Neural progenitor cell (in vitro differentiated cells): ENCODE results near the gene PDCD11. TPM values are rescaled to one million over a fixed set of nuclear protein-coding genes. Genes with fewer than 3 reads are reported as not detected.

Experiments
- DNase-seq: peaks from one replicate; pipeline ENCODE4 v3.0.0-alpha.2; 2016; ENCODE audit warnings: low spot score
- H2AFZ ChIP-seq: fragments of 200-600 bp; sonication (generic); replicated peaks from 2 replicates; pipeline ENCODE4 v1.6.1; 2016; ENCODE audit warnings: antibody characterized with exemption
- H3F3A ChIP-seq: fragments of 200-600 bp; sonication (generic); 2 replicates; pipeline ENCODE4 v1.6.1; 2016; ENCODE audit warnings: antibody characterized with exemption, low read depth
- H3K27ac ChIP-seq: fragments of 200-600 bp; sonication (generic); 2 replicates; pipeline ENCODE4 v1.5.1; 2016; ENCODE audit warnings: mild to moderate bottlenecking
- H3K27me3 ChIP-seq: fragments of 200-600 bp; sonication (generic); 2 replicates; pipeline ENCODE4 v1.6.1; 2016; ENCODE audit warnings: mild to moderate bottlenecking, moderate library complexity
- H3K36me3 ChIP-seq: fragments of 200-600 bp; sonication (generic); 2 replicates; pipeline ENCODE4 v1.5.1; 2016
- H3K4me1 ChIP-seq: fragments of 200-600 bp; sonication (generic); 2 replicates; pipeline ENCODE4 v1.6.1; 2016; ENCODE audit warnings: mixed run types
- H3K4me2 ChIP-seq: fragments of 200-600 bp; sonication (generic); 2 replicates; pipeline ENCODE4 v1.6.1; 2016
- H3K4me3 ChIP-seq: fragments of 200-600 bp; sonication (generic); 2 replicates; pipeline ENCODE4 v1.5.1; 2016
- H3K79me2 ChIP-seq: fragments of 200-600 bp; sonication (generic); 2 replicates; pipeline ENCODE4 v1.6.1; 2016; ENCODE audit warnings: low read depth
- H3K9ac ChIP-seq: fragments of 200-600 bp; sonication (generic); 2 replicates; pipeline ENCODE4 v1.6.1; 2016
- H3K9me3 ChIP-seq: fragments of 200-600 bp; sonication (generic); 2 replicates; pipeline ENCODE4 v1.5.1; 2016; ENCODE audit warnings: low read depth
- H4K20me1 ChIP-seq: fragments of 200-600 bp; sonication (generic); 2 replicates; pipeline ENCODE4 v1.6.1; 2016; ENCODE audit warnings: low read depth
- H3K27ac Mint-ChIP-seq: 3 replicates; pipeline ENCODE4 v1.8.0; 2021; ENCODE audit warnings: mixed read lengths
- H3K27me3 Mint-ChIP-seq: 2 replicates; pipeline ENCODE4 v1.8.0; 2022; ENCODE audit warnings: low read depth, mild to moderate bottlenecking, inconsistent platforms, moderate library complexity, mixed read lengths; ENCODE audit not compliant: insufficient read depth
- H3K36me3 Mint-ChIP-seq: 3 replicates; pipeline ENCODE4 v1.8.0; 2021; ENCODE audit warnings: mixed read lengths
- H3K4me1 Mint-ChIP-seq: 3 replicates; pipeline ENCODE4 v1.8.0; 2021; ENCODE audit warnings: mixed read lengths
- H3K4me3 Mint-ChIP-seq: 3 replicates; pipeline ENCODE4 v1.8.0; 2021; ENCODE audit warnings: mild to moderate bottlenecking, moderate library complexity, mixed read lengths
- H3K9me3 Mint-ChIP-seq: 3 replicates; pipeline ENCODE4 v1.8.0; 2020; ENCODE audit warnings: mixed read lengths
- CTCF ChIP-seq: fragments of 200-600 bp; sonication (generic); IDR thresholded peaks from 2 replicates; pipeline ENCODE4 v1.5.1; 2017; ENCODE audit warnings: antibody characterized with exemption, mild to moderate bottlenecking
- EZH2 ChIP-seq: fragments of 200-600 bp; sonication (generic); IDR thresholded peaks from 2 replicates; pipeline ENCODE4 v1.6.1; 2017; ENCODE audit warnings: antibody characterized with exemption, mild to moderate bottlenecking, moderate library complexity
- EZH2phosphoT487 ChIP-seq: fragments of 200-600 bp; sonication (generic); IDR thresholded peaks from 2 replicates; pipeline ENCODE4 v1.6.1; 2017; ENCODE audit warnings: antibody characterized with exemption
- total RNA-seq: library from RNA; depleted of rRNA; stranded (reverse); fragments of >200 nt; gene quantifications from 2 replicates; pipeline ENCODE4 v1.2.3, GENCODE V29; 2015; ENCODE audit warnings: low replicate concordance

PDCD11 gene
- total RNA-seq, 1 donor from 2014 or later, result 42.8 TPM

- no peak overlapping the region for H3K4me3 Mint-ChIP-seq
- H3K4me2 ChIP-seq, result no peak overlapping the region
- H3K9me3 Mint-ChIP-seq, result no peaks in the 10 kb centered on the region
- H3K4me1 Mint-ChIP-seq, result peaks cover 13% of the 10 kb centered on the region
- no peaks in the 10 kb centered on the region for H3F3A ChIP-seq
- no peak for DNase-seq
- no peak overlapping the region for H3K9ac ChIP-seq
- H4K20me1 ChIP-seq, result no peaks in the 10 kb centered on the region
- no peak overlapping the region for H3K27ac ChIP-seq
- no peaks in the 10 kb centered on the region for H3K79me2 ChIP-seq
- H2AFZ ChIP-seq, result no peak overlapping the region
- no peak overlapping the region for H3K27ac Mint-ChIP-seq
- H3K36me3 Mint-ChIP-seq, result no peaks in the 10 kb centered on the region
- no peak for TF ChIP-seq EZH2
- H3K4me3 ChIP-seq, result no peak overlapping the region
- H3K9me3 ChIP-seq, result no peaks in the 10 kb centered on the region
- no peaks in the 10 kb centered on the region for H3K36me3 ChIP-seq
- peaks cover 4% of the 10 kb centered on the region for H3K4me1 ChIP-seq
- peaks cover 2% of the 10 kb centered on the region for H3K27me3 Mint-ChIP-seq
- no peaks in the 10 kb centered on the region for H3K27me3 ChIP-seq
Observed at GRCh38 chr10:103457896-103458583, 61.6 kb downstream of the PDCD11 start.

- Histone ChIP-seq H3K27ac (no peak within 1 kb of the TSS), H3K4me2 (peak within 1 kb of the TSS; percentile 47), H4K20me1 (no peaks in the 10 kb centered on the region), H2AFZ (peak within 1 kb of the TSS; percentile 58), H3K4me3 (no peak within 1 kb of the TSS), H3K4me1 (peaks cover 4% of the 10 kb centered on the region), H3K9ac (no peak within 1 kb of the TSS), H3K36me3 (no peaks in the 10 kb centered on the region), H3K9me3 (no peaks in the 10 kb centered on the region), H3F3A (no peaks in the 10 kb centered on the region), H3K27me3 (no peaks in the 10 kb centered on the region), H3K79me2 (no peaks in the 10 kb centered on the region)
- Mint-ChIP-seq H3K27ac (peak within 1 kb of the TSS; percentile 85), H3K9me3 (no peaks in the 10 kb centered on the region), H3K27me3 (peaks cover 2% of the 10 kb centered on the region), H3K4me3 (peak within 1 kb of the TSS; percentile 61), H3K4me1 (peaks cover 13% of the 10 kb centered on the region), H3K36me3 (no peaks in the 10 kb centered on the region)
- peak; percentile 68 for DNase-seq
- TF ChIP-seq CTCF, result no peak
- no peak for TF ChIP-seq EZH2phosphoT487
- no peak for TF ChIP-seq EZH2
Observed at GRCh38 chr10:103458720-103459119, 62.3 kb downstream of the PDCD11 start, which contains the start of gene CALHM1. TSS of gene CALHM1 (minus strand) at chr10:103458900. CDS start at chr10:103458751, 149 bp downstream.

- no peaks in the 10 kb centered on the region for H3K36me3 Mint-ChIP-seq
- no peak overlapping the region for H3K27ac Mint-ChIP-seq
- H3K79me2 ChIP-seq, result no peaks in the 10 kb centered on the region
- no peak for DNase-seq
- no peaks in the 10 kb centered on the region for H4K20me1 ChIP-seq
- no peak overlapping the region for H3K4me3 Mint-ChIP-seq
- H3K4me1 Mint-ChIP-seq, result peaks cover 13% of the 10 kb centered on the region
- no peaks in the 10 kb centered on the region for H3K9me3 Mint-ChIP-seq
- no peaks in the 10 kb centered on the region for H3F3A ChIP-seq
- H3K36me3 ChIP-seq, result no peaks in the 10 kb centered on the region
- H3K9ac ChIP-seq, result no peak overlapping the region
- H3K9me3 ChIP-seq, result no peaks in the 10 kb centered on the region
- no peaks in the 10 kb centered on the region for H3K27me3 ChIP-seq
- H3K27me3 Mint-ChIP-seq, result peaks cover 2% of the 10 kb centered on the region
- no peak overlapping the region for H3K4me3 ChIP-seq
- no peak overlapping the region for H3K27ac ChIP-seq
- TF ChIP-seq EZH2phosphoT487 (no peak), EZH2 (no peak), CTCF (no peak)
- peaks cover 4% of the 10 kb centered on the region for H3K4me1 ChIP-seq
- no peak overlapping the region for H3K4me2 ChIP-seq
- H2AFZ ChIP-seq, result peak overlapping the region; percentile 58
Observed at GRCh38 chr10:103459615-103460014, 63.2 kb downstream of the PDCD11 start.

- H3K27ac Mint-ChIP-seq, result no peak overlapping the region
Observed at GRCh38 chr10:103463499-103463898, 67.1 kb downstream of the PDCD11 start.

More at GRCh38 chr10:103463499-103463898, 67.1 kb downstream of the PDCD11 start:
- Mint-ChIP-seq H3K36me3 (no peaks in the 10 kb centered on the region), H3K27me3 (peaks cover 4% of the 10 kb centered on the region), H3K4me3 (no peak overlapping the region), H3K4me1 (peaks cover 16% of the 10 kb centered on the region), H3K9me3 (no peaks in the 10 kb centered on the region)
- Histone ChIP-seq H3F3A (no peaks in the 10 kb centered on the region), H3K4me2 (no peak overlapping the region), H4K20me1 (no peaks in the 10 kb centered on the region), H3K4me3 (no peak overlapping the region), H3K4me1 (peaks cover 4% of the 10 kb centered on the region), H3K27me3 (no peaks in the 10 kb centered on the region), H3K9ac (no peak overlapping the region), H2AFZ (no peak overlapping the region), H3K9me3 (no peaks in the 10 kb centered on the region), H3K36me3 (no peaks in the 10 kb centered on the region), H3K79me2 (no peaks in the 10 kb centered on the region), H3K27ac (no peak overlapping the region)
- DNase-seq, result no peak
- no peak for TF ChIP-seq EZH2phosphoT487
- TF ChIP-seq CTCF, result no peak
- TF ChIP-seq EZH2, result no peak
